ENCODE measurements around the gene AXL. TPM values are rescaled to one million over a fixed set of nuclear protein-coding genes. Genes with fewer than 3 reads are reported as not detected.
A peak's percentile ranks its signal among the peaks of the same experiment; 100 is the strongest.

Gene AXL
- total RNA-seq, 1 donor from 2014 or later: 214 TPM

- H3K9me3 Mint-ChIP-seq (ENCODE audit: low read depth): no peaks in the 10 kb centered on the region
Observed at GRCh38 chr19:41300555-41300954, 81.5 kb downstream of the AXL start.

GRCh38 chr19:41302624-41303351 is 83.8 kb downstream of the AXL start:
- Mint-ChIP-seq H3K36me3 (ENCODE audit: low read depth) (peaks cover 43% of the 10 kb centered on the region), H3K27ac (ENCODE audit: unreplicated experiment) (peak overlapping the region; percentile 12), H3K4me3 (ENCODE audit: unreplicated experiment) (no peak overlapping the region), H3K9me3 (ENCODE audit: low read depth) (no peaks in the 10 kb centered on the region), H3K4me1 (ENCODE audit: low read depth) (peaks cover 28% of the 10 kb centered on the region), H3K27me3 (ENCODE audit: low read depth) (no peaks in the 10 kb centered on the region)
- DNase-seq (ENCODE audit: low spot score): no peak
- TF ChIP-seq CTCF (IDR thresholded peaks at IDR 0.05): no peak

More at GRCh38 chr19:41300555-41300954, 81.5 kb downstream of the AXL start:
- H3K36me3 Mint-ChIP-seq (ENCODE audit: low read depth): peaks cover 46% of the 10 kb centered on the region
- no peaks in the 10 kb centered on the region for H3K27me3 Mint-ChIP-seq (ENCODE audit: low read depth)
- no peak for TF ChIP-seq CTCF (IDR thresholded peaks at IDR 0.05)
- H3K27ac Mint-ChIP-seq (ENCODE audit: unreplicated experiment): peak overlapping the region; percentile 49
- peaks cover 43% of the 10 kb centered on the region for H3K4me1 Mint-ChIP-seq (ENCODE audit: low read depth)
- DNase-seq (ENCODE audit: low spot score): no peak
- H3K4me3 Mint-ChIP-seq (ENCODE audit: unreplicated experiment): no peak overlapping the region

GRCh38 chr19:41303954-41304353 is 84.9 kb downstream of the AXL start:
- TF ChIP-seq CTCF (IDR thresholded peaks at IDR 0.05): no peak
- no peaks in the 10 kb centered on the region for H3K9me3 Mint-ChIP-seq (ENCODE audit: low read depth)
- H3K4me1 Mint-ChIP-seq (ENCODE audit: low read depth): peaks cover 24% of the 10 kb centered on the region
- H3K27ac Mint-ChIP-seq (ENCODE audit: unreplicated experiment): no peak overlapping the region
- no peaks in the 10 kb centered on the region for H3K27me3 Mint-ChIP-seq (ENCODE audit: low read depth)
- no peak overlapping the region for H3K4me3 Mint-ChIP-seq (ENCODE audit: unreplicated experiment)
- DNase-seq (ENCODE audit: low spot score): no peak
- H3K36me3 Mint-ChIP-seq (ENCODE audit: low read depth): peaks cover 38% of the 10 kb centered on the region

- no peak for DNase-seq (ENCODE audit: low spot score)
- H3K27me3 Mint-ChIP-seq (ENCODE audit: low read depth): no peaks in the 10 kb centered on the region
- peaks cover 37% of the 10 kb centered on the region for H3K36me3 Mint-ChIP-seq (ENCODE audit: low read depth)
- TF ChIP-seq CTCF (IDR thresholded peaks at IDR 0.05): no peak
- no peak overlapping the region for H3K27ac Mint-ChIP-seq (ENCODE audit: unreplicated experiment)
- H3K9me3 Mint-ChIP-seq (ENCODE audit: low read depth): no peaks in the 10 kb centered on the region
- H3K4me1 Mint-ChIP-seq (ENCODE audit: low read depth): peaks cover 20% of the 10 kb centered on the region
- H3K4me3 Mint-ChIP-seq (ENCODE audit: unreplicated experiment): no peak overlapping the region
Observed at GRCh38 chr19:41304706-41305483, 85.9 kb downstream of the AXL start.

GRCh38 chr19:41305927-41306793 is 87.1 kb downstream of the AXL start:
- peaks cover 31% of the 10 kb centered on the region for H3K36me3 Mint-ChIP-seq (ENCODE audit: low read depth)
- TF ChIP-seq CTCF (IDR thresholded peaks at IDR 0.05): no peak
- no peaks in the 10 kb centered on the region for H3K27me3 Mint-ChIP-seq (ENCODE audit: low read depth)
- peak overlapping the region; percentile 94 for H3K27ac Mint-ChIP-seq (ENCODE audit: unreplicated experiment)
- peaks cover 20% of the 10 kb centered on the region for H3K4me1 Mint-ChIP-seq (ENCODE audit: low read depth)
- H3K4me3 Mint-ChIP-seq (ENCODE audit: unreplicated experiment): no peak overlapping the region
- peak; percentile 83 for DNase-seq (ENCODE audit: low spot score)
- no peaks in the 10 kb centered on the region for H3K9me3 Mint-ChIP-seq (ENCODE audit: low read depth)
